WTC11 (cell line): ENCODE results near the gene FSD1L. TPM values are rescaled to one million over a fixed set of nuclear protein-coding genes. Genes with fewer than 3 reads are reported as not detected.

Source experiments
- ATAC-seq: fragments of 200-7000 bp; cut with Tn5 transposase; 2 replicates; pipeline ENCODE4 v1.10.0; 2021; ENCODE audit warnings: mild to moderate bottlenecking, moderate library complexity
- Bru-seq: library from RNA; stranded (reverse); fragments of 400-500 nt; gene quantifications from one replicate; lab custom pipeline; 2021; lab: Mats Ljungman, UMichigan
- CTCF ChIA-PET: fragments of 300-600 bp; sonication (Branson Sonifier 250); formaldehyde crosslinking; loops from one replicate; lab custom pipeline; 2021; ENCODE audit warnings: antibody characterized with exemption; lab: Charles Lee
- POLR2A ChIA-PET: fragments of 350-600 bp; sonication (Branson Sonifier 250); formaldehyde crosslinking; loops from one replicate; lab custom pipeline; 2021; ENCODE audit warnings: antibody characterized with exemption; lab: Charles Lee
- DNase-seq: peaks from one replicate; pipeline ENCODE4 v3.0.0; 2021; ENCODE audit warnings: low spot score
- H3K27ac Mint-ChIP-seq: 2 replicates; pipeline ENCODE4 v1.8.0; 2021; ENCODE audit warnings: mixed read lengths
- H3K27me3 Mint-ChIP-seq: 2 replicates; pipeline ENCODE4 v1.8.0; 2021; ENCODE audit warnings: low read depth, mild to moderate bottlenecking, moderate library complexity, mixed read lengths
- H3K36me3 Mint-ChIP-seq: 2 replicates; pipeline ENCODE4 v1.8.0; 2021; ENCODE audit warnings: mixed read lengths
- H3K4me1 Mint-ChIP-seq: 2 replicates; pipeline ENCODE4 v1.8.0; 2022; ENCODE audit warnings: mixed read lengths
- H3K4me3 Mint-ChIP-seq: 2 replicates; pipeline ENCODE4 v1.8.0; 2021; ENCODE audit warnings: mild to moderate bottlenecking, moderate library complexity, mixed read lengths
- H3K9me3 Mint-ChIP-seq: 2 replicates; pipeline ENCODE4 v1.8.0; 2021; ENCODE audit warnings: mixed read lengths
- AR ChIP-seq: fragments of 250-450 bp; sonication (Bioruptor Pico); IDR thresholded peaks from 2 replicates; pipeline ENCODE4 v1.9.0; 2021; ENCODE audit warnings: mild to moderate bottlenecking
- ELF4 ChIP-seq: sonication (generic); formaldehyde crosslinking; IDR thresholded peaks from 2 replicates; pipeline ENCODE4 v1.8.1; 2022; ENCODE audit warnings: low read depth, mild to moderate bottlenecking, moderate library complexity, missing genetic modification reagents
- ETV6 ChIP-seq: sonication (generic); formaldehyde crosslinking; IDR thresholded peaks from 2 replicates; pipeline ENCODE4 v1.8.1; 2022; ENCODE audit warnings: mild to moderate bottlenecking, missing genetic modification reagents
- FOXJ3 ChIP-seq: sonication (generic); formaldehyde crosslinking; IDR thresholded peaks from 2 replicates; pipeline ENCODE4 v1.9.0; 2021; ENCODE audit warnings: missing genetic modification reagents, mild to moderate bottlenecking, borderline replicate concordance
- FOXP1 ChIP-seq: sonication (generic); formaldehyde crosslinking; IDR thresholded peaks from 2 replicates; pipeline ENCODE4 v1.8.0; 2022; ENCODE audit warnings: missing genetic modification reagents, mild to moderate bottlenecking, moderate library complexity, borderline replicate concordance
- NFATC4 ChIP-seq: fragments of 250-450 bp; sonication (Bioruptor Pico); IDR thresholded peaks from 2 replicates; pipeline ENCODE4 v1.9.0; 2021; ENCODE audit warnings: mild to moderate bottlenecking
- NFE2L1 ChIP-seq: sonication (generic); formaldehyde crosslinking; IDR thresholded peaks from 2 replicates; pipeline ENCODE4 v1.8.1; 2023; ENCODE audit warnings: missing genetic modification reagents
- PREB ChIP-seq: sonication (generic); formaldehyde crosslinking; IDR thresholded peaks from 2 replicates; pipeline ENCODE4 v1.8.1; 2022; ENCODE audit warnings: mild to moderate bottlenecking, missing genetic modification reagents, moderate library complexity, borderline replicate concordance
- RELA ChIP-seq: sonication (generic); formaldehyde crosslinking; IDR thresholded peaks from 2 replicates; pipeline ENCODE4 v1.8.1; 2022; ENCODE audit warnings: missing genetic modification reagents, mild to moderate bottlenecking, borderline replicate concordance
- SOX15 ChIP-seq: fragments of 250-450 bp; sonication (Bioruptor Pico); IDR thresholded peaks from 2 replicates; pipeline ENCODE4 v1.9.0; 2021; ENCODE audit warnings: mild to moderate bottlenecking
- SP1 ChIP-seq: sonication (generic); formaldehyde crosslinking; conservative IDR thresholded peaks from 2 replicates; pipeline ENCODE4 v1.8.1; 2022; ENCODE audit warnings: missing genetic modification reagents
- TEAD4 ChIP-seq: sonication (generic); formaldehyde crosslinking; IDR thresholded peaks from 2 replicates; pipeline ENCODE4 v1.8.0; 2022; ENCODE audit warnings: mild to moderate bottlenecking, missing genetic modification reagents
- TP53 ChIP-seq: sonication (generic); formaldehyde crosslinking; IDR thresholded peaks from 2 replicates; pipeline ENCODE4 v1.8.1; 2023; ENCODE audit warnings: mild to moderate bottlenecking, missing genetic modification reagents
- USF1 ChIP-seq: sonication (generic); formaldehyde crosslinking; IDR thresholded peaks from 2 replicates; pipeline ENCODE4 v1.8.0; 2022; ENCODE audit warnings: mild to moderate bottlenecking, missing genetic modification reagents
- ZMAT4 ChIP-seq: fragments of 250-450 bp; sonication (Bioruptor Pico); IDR thresholded peaks from 2 replicates; pipeline ENCODE4 v1.9.0; 2021; ENCODE audit warnings: mild to moderate bottlenecking
- ZNF317 ChIP-seq: sonication (generic); formaldehyde crosslinking; IDR thresholded peaks from 2 replicates; pipeline ENCODE4 v1.8.1; 2023; ENCODE audit warnings: low read depth, mild to moderate bottlenecking, moderate library complexity, missing genetic modification reagents, borderline replicate concordance
- ZNF423 ChIP-seq: fragments of 250-450 bp; sonication (Bioruptor Pico); IDR thresholded peaks from 2 replicates; pipeline ENCODE4 v2.1.2; 2022; ENCODE audit warnings: mild to moderate bottlenecking, moderate library complexity
- long read RNA-seq, 3 experiments: library from RNA in 1 of 3; library from capped mRNA in 1 of 3; library from polyadenylated mRNA in 1 of 3; unstranded in 2 of 3; stranded (forward) in 1 of 3; transcript quantifications; one replicate each; pipeline ENCODE4 v2.0.0, GENCODE V29; 2021
- total RNA-seq: library from RNA; stranded (reverse); gene quantifications from 3 replicates; pipeline ENCODE4 v1.2.3, GENCODE V29; 2021
- TF ChIP-seq, protein P1 (sequence below): sonication (generic); formaldehyde crosslinking; IDR thresholded peaks from 2 replicates; pipeline ENCODE4 v1.8.0; 2022; ENCODE audit warnings: mild to moderate bottlenecking, missing genetic modification reagents
- TF ChIP-seq, protein P2 (sequence below): sonication (generic); formaldehyde crosslinking; IDR thresholded peaks from 2 replicates; pipeline ENCODE4 v1.8.0; 2023; ENCODE audit warnings: missing genetic modification reagents, mild to moderate bottlenecking, borderline replicate concordance
- TF ChIP-seq, protein P3 (sequence below): sonication (generic); formaldehyde crosslinking; IDR thresholded peaks from 2 replicates; pipeline ENCODE4 v1.8.1; 2023; ENCODE audit warnings: mild to moderate bottlenecking, missing genetic modification reagents
- TF ChIP-seq, protein P4 (sequence below): sonication (generic); formaldehyde crosslinking; IDR thresholded peaks from 2 replicates; pipeline ENCODE4 v1.8.0; 2022; ENCODE audit warnings: mild to moderate bottlenecking, missing genetic modification reagents

The FSD1L gene
- total RNA-seq (4.5 to 5.3 TPM (median 4.6 TPM) in 3 replicates), Bru-seq, nascent RNA (percentile 77 among the genes with signal in this experiment)
- long read RNA-seq, experiment 1, partial matches to known transcripts: 2 of 18 reads
- long read RNA-seq, experiment 1, other reads (novel, unspliced or antisense): 16 of 18 reads
- long read RNA-seq, experiment 2, partial matches to known transcripts: 0 of 8 reads
- long read RNA-seq, experiment 2, other reads (novel, unspliced or antisense): 8 of 8 reads
- long read RNA-seq, experiment 3, partial matches to known transcripts: 0 of 1 reads
- long read RNA-seq, experiment 3, other reads (novel, unspliced or antisense): 1 of 1 reads

DNA sequence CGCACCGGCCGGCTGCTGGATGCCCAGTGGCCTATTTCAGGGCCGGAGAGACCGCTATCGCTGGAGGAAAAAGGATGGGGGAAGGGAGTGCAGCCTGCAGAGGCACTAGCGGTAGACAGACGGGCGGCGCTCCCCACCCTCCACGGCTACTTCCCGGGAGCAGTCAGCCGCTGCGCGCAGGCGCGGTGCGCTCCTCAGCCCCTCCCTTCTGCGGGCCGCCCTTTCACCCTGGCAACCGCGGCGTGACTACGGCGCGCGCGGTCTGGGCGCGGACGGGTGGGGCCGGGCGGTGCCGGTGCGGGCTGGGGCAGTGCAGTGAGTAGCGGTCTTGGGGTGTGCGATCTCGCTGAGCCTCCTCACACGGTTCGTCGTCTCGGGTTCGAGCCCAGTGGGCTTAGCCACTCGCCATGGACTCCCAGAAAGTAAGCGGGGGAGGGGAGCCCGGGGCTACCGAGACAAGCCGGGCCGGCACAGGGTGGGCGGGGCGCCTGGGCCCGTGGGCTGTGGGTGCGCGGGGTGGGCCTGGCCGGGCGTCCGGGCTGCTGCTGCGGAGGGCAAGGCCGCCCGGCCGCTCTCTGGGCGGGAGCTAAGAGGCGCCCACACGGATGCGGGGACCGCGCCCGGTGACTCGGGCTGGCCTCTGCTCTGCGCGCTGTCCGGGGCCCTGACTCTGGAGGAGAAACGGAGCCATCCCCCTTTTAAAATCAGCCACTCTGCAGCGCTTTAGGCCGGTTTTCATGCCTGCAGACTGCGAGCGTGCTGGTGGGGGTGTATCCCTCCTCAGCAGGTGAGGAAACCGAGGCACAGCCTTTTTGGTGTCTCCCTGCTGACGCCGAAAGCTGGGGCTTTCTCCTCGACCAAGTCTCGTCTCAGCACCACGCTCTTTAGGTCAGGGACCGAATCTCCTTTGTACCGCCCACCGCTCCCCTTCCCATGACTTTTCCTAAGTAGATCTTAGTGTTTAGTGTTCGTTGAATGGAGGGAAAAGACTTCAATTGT, at the start of gene FSD1L:
Gene FSD1L, plus strand, starts transcription at position 221 of the 999 bp plus-strand sequence. Its CDS starts 187 bp downstream, at position 408.
- POLR2A ChIA-PET: interaction anchor here (1.1 kb wide), 1 partner anchor 204 kb away, joined by 5 read pairs; the partner anchor contains the start of gene SLC44A1
- no peaks in the 10 kb centered on the region; the same call in none of the 2 replicates for H3K27me3 Mint-ChIP-seq
- CTCF ChIA-PET: interaction anchor here (0.7 to 2.5 kb wide), 6 partner anchors 11 to 33 kb away, joined by 3 to 7 read pairs (median 5); no protein-coding TSS in a partner anchor
- no peaks in the 10 kb centered on the region for H3K9me3 Mint-ChIP-seq
- H3K36me3 Mint-ChIP-seq: no peaks in the 10 kb centered on the region
- H3K27ac Mint-ChIP-seq: peak within 1 kb of the TSS; percentile 93
- ATAC-seq: peak; percentile 90
- H3K4me1 Mint-ChIP-seq: peaks cover 36% of the 10 kb centered on the region
- peak; percentile 93 for DNase-seq
- peak within 1 kb of the TSS; percentile 88 for H3K4me3 Mint-ChIP-seq
- TF ChIP-seq ELF4 (CRISPR knock-in tag) (no peak), USF1 (0 out of 2 replicates have a peak, but pooled peaks have one; percentile 22), TP53 (no peak), FOXJ3 (CRISPR knock-in tag) (no peak), RELA (CRISPR knock-in tag) (0 out of 2 replicates have a peak, but pooled peaks have one; percentile 32), AR (CRISPR knock-in tag) (no peak), SP1 (peak; percentile 70), TEAD4 (CRISPR knock-in tag) (no peak), ZNF317 (CRISPR knock-in tag) (no peak), ZMAT4 (CRISPR knock-in tag) (no peak), ZNF423 (CRISPR knock-in tag) (no peak), FOXP1 (CRISPR knock-in tag) (peak; percentile 60), NFATC4 (CRISPR knock-in tag) (no peak), SOX15 (CRISPR knock-in tag) (no peak), ETV6 (CRISPR knock-in tag) (peak; percentile 58), NFE2L1 (CRISPR knock-in tag) (peak; percentile 14; the same call in 1 of the 2 replicates), PREB (CRISPR knock-in tag) (no peak)
- TF ChIP-seq, protein P1, sequence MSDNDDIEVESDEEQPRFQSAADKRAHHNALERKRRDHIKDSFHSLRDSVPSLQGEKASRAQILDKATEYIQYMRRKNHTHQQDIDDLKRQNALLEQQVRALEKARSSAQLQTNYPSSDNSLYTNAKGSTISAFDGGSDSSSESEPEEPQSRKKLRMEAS (CRISPR knock-in tag): peak; percentile 52; the same call in 1 of the 2 replicates
- TF ChIP-seq, protein P2, sequence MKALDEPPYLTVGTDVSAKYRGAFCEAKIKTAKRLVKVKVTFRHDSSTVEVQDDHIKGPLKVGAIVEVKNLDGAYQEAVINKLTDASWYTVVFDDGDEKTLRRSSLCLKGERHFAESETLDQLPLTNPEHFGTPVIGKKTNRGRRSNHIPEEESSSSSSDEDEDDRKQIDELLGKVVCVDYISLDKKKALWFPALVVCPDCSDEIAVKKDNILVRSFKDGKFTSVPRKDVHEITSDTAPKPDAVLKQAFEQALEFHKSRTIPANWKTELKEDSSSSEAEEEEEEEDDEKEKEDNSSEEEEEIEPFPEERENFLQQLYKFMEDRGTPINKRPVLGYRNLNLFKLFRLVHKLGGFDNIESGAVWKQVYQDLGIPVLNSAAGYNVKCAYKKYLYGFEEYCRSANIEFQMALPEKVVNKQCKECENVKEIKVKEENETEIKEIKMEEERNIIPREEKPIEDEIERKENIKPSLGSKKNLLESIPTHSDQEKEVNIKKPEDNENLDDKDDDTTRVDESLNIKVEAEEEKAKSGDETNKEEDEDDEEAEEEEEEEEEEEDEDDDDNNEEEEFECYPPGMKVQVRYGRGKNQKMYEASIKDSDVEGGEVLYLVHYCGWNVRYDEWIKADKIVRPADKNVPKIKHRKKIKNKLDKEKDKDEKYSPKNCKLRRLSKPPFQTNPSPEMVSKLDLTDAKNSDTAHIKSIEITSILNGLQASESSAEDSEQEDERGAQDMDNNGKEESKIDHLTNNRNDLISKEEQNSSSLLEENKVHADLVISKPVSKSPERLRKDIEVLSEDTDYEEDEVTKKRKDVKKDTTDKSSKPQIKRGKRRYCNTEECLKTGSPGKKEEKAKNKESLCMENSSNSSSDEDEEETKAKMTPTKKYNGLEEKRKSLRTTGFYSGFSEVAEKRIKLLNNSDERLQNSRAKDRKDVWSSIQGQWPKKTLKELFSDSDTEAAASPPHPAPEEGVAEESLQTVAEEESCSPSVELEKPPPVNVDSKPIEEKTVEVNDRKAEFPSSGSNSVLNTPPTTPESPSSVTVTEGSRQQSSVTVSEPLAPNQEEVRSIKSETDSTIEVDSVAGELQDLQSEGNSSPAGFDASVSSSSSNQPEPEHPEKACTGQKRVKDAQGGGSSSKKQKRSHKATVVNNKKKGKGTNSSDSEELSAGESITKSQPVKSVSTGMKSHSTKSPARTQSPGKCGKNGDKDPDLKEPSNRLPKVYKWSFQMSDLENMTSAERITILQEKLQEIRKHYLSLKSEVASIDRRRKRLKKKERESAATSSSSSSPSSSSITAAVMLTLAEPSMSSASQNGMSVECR: peak; percentile 75
- TF ChIP-seq, protein P3, sequence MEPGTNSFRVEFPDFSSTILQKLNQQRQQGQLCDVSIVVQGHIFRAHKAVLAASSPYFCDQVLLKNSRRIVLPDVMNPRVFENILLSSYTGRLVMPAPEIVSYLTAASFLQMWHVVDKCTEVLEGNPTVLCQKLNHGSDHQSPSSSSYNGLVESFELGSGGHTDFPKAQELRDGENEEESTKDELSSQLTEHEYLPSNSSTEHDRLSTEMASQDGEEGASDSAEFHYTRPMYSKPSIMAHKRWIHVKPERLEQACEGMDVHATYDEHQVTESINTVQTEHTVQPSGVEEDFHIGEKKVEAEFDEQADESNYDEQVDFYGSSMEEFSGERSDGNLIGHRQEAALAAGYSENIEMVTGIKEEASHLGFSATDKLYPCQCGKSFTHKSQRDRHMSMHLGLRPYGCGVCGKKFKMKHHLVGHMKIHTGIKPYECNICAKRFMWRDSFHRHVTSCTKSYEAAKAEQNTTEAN (CRISPR knock-in tag): 0 out of 2 replicates have a peak, but pooled peaks have one; percentile 7
- TF ChIP-seq, protein P4, sequence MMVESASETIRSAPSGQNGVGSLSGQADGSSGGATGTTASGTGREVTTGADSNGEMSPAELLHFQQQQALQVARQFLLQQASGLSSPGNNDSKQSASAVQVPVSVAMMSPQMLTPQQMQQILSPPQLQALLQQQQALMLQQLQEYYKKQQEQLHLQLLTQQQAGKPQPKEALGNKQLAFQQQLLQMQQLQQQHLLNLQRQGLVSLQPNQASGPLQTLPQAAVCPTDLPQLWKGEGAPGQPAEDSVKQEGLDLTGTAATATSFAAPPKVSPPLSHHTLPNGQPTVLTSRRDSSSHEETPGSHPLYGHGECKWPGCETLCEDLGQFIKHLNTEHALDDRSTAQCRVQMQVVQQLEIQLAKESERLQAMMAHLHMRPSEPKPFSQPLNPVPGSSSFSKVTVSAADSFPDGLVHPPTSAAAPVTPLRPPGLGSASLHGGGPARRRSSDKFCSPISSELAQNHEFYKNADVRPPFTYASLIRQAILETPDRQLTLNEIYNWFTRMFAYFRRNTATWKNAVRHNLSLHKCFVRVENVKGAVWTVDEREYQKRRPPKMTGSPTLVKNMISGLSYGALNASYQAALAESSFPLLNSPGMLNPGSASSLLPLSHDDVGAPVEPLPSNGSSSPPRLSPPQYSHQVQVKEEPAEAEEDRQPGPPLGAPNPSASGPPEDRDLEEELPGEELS (CRISPR knock-in tag): peak; percentile 59; the same call in 1 of the 2 replicates
